ENCODE measurements around the gene ZNF573.
"Not testable (repeated sequence)": the region's sequence is repeated elsewhere in the genome, so short reads cannot be mapped to it uniquely, and the experiment has no call there.

ZNF573 gene

DNA sequence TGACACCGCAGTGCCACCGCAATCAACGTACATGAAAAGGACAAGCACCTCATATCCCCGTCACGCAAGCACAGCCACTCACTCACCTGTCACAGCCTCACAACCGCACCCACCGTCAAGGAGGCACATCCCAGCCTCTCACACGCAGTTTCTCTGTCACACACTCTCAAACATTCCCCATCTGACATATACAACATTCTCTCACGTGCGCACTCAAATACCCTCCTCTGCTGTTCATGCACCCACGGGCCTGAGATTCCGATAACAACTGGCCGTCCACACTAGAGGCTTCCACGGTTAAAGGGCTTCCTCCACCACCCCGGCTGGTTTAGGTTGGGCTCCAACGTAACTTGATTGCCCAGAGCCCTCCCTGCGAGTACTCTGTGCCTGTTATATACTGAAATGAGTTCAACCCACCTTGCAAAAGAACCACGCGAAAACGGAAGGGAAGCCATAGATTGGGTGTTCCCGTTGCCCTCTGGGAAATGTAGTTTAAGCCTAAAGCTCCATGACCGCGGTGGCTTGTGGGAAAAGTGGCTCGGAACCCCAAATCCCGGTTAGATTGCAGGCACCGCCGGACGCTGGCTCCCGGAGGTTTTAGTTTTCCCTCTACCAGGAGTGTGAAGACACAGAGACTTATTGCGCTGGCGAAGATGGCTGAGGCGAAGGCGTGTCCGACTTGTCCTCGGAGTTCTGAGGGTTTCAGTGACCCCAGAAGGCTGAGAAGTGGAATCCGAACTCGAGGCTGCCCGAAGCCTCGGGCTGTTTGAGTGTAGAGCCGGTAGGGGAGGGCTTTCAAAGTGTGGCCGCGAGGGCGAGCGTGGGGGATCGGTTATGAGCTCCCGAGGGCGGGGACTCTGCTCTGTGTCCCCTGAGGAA, at the start of gene ZNF573:
TSS of gene ZNF573 (minus strand) at position 460 of the 879 bp plus-strand sequence. CDS start 5,857 bp downstream, outside the sequence.
- peak; percentile 84 for DNase-seq (ENCODE audit: low spot score)

DNA sequence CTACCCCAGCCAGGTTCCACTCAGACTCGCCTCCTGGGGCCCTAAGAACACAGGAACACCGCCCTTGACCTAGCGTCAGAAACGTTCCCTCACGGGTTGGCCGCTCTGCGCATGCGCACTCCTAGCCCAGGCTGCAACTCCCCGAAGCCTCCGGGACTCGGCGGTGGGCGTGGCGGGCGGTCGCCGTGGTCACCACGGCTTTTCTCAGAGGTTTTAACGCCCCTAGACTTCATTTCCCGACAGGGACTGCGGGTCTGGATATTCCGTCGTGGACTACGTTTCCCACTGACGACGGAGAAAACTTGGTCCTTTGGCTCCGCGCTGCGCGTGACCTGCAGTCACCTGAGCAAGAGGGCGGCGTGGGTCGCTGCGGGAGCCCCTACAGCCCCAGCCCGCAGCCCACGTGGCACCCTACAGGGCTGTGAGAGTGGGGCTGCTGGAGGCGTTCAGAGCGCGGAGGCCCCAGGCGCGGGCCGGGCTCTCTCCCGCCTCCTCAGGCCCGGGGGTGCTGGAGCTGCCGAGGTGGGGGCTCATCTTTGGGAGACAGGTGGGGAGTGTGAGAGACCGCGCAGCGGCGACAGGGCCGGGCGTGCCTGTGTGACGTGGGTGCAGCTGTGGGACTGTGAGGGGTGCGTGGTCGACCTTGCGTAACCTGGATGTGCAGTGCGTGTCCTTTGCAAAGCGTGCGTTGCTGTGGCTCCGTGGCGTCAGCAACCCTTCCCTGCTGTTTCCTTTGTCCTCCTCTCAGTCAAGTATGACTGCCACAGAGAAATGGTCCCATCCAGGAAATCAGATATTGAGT, 38.0 kb upstream of the ZNF573 start:
- peak; percentile 22 for DNase-seq (ENCODE audit: low spot score)

DNA sequence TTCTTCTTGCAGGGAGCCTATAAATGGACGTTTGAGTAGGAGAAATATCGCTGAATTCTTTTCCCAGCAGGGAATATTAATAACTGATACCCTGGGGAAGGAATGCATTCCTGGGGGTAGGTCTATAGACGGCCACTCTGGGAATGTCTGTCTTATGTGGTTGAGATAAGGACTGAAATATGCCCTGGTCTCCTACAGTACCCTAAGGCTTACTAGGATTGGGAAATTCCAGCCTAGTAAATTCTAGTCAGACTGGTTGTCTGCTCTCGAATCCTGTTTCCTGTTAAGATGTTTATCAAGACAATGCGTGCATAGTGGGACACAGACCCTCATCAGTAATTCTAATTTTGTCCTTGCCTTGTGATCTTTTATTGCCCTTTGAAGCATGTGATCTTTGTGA, 36.2 kb upstream of the ZNF573 start:
- DNase-seq (ENCODE audit: low spot score) = not testable (repeated sequence)

DNA sequence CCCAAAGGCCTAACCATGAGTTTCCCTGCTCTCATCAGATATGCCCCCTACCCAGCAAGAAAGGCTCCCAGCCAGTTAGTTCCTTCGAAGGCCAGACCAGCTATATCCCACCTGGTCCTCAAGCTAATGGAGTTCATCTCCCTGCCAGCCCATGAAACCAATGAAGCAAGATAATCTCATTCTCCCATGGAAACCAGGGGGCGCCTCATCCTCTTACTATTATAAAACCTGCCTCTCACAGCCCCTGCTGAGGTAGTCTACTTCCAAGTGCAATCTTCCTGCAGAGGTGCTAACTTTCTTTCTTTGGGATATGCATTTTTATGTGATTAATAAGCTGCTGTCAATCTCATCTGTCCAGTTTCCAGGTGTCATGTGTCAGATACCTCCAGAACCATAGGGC, 34.0 kb upstream of the ZNF573 start:
- no peak for DNase-seq (ENCODE audit: low spot score)

DNA sequence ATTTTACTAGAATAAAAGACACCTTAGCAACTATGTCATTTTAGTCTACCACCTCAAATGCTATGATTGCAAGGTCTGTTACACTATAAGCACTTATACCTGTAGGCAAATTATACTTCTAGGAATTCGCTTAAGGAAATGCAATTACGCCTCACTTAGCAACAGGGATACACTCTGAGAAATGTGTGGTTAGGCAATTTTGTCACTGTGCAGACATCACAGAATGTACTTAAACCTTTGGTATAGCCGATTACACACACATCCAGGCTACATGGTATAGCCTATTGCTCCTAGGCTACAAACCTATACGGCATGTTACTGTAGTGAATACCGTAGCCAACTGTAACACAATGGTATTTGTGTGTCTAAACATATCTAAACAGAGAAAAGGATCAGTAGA, 30.0 kb upstream of the ZNF573 start:
- DNase-seq (ENCODE audit: low spot score) = no peak

DNA sequence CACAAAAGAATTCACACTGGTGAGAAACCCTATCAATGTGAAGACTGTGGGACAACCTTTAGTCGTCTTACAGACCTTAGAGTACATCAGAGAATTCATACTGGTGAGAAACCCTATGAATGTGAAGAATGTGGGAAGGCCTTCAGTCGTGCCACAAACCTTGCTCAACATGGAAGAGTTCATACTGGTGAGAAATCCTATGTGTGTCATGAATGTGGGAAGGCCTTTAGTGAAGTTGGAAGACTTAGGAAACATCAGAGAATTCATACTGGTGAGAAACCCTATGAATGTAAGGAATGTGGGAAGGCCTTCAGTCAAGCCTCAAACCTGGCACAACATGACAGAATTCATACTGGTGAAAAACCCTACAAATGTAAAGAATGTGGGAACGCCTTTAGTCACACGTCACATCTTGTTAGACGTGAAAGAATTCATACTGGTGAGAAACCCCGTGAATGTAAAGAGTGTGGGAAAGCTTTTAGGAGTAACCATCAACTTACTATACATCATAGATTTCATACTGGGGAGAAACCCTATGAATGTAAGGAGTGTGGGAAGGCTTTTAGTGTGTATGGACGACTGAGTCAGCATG, 24.0 kb upstream of the ZNF573 start:
- DNase-seq (ENCODE audit: low spot score) = no peak

DNA sequence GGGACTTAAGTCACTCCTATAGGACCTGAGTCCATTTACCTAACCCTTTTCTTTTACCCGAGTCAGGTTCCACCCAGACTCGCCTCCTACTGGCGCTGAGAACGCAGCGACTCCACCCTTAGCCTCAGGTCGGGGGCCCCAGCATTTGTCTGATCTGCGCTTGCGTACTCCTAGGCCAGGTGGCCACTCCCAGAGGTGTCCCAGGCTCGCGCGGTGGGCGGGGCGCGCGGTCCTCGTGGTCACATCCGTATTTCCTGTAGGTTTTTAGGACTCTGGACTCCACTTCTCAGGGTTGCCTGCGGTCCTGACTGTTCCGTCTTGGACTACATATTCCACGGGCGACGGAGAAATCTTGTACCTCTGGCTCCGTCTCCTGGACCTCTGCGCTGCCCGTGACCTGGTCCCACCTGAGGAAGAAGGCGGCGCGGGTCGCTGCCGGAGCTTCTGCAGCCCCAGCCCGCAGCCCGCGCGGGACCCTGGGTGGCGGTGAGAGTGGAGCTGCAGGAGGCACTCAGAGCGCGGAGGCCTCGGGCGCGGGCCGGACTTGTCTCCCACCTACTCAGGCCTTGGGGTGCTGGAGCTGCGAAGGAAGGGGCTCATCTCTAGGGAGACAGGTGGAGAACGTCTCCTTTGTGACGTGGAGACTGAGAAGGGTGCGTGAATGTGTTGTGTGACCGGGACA, 11.0 kb upstream of the ZNF573 start:
- DNase-seq (ENCODE audit: low spot score) = no peak

DNA sequence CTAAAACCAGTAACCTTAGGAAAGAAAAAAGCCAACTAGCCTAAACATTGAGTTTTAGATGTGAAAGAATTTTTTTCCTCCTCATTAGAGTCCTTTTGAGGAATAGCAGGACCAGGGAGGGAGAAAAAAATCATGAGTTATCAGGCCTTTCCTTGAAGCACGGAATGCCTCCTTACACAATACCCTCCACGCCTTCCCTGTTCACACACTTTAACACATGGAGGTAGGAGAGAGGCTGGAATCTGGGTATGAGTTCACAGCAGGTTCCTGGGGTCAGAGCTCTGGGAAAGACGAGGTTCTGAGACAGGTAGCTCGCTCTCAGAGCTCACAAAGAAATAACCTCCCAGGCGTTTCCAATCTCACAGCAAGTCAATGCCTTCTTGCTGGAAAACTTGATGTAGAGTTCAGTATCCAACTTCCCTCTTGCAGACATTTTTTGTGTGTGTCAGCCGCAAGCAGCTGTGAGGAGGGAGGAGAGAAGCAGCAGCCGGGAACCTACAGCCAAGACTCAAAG, 716 bp downstream of the ZNF573 start:
- no peak for DNase-seq (ENCODE audit: low spot score)

DNA sequence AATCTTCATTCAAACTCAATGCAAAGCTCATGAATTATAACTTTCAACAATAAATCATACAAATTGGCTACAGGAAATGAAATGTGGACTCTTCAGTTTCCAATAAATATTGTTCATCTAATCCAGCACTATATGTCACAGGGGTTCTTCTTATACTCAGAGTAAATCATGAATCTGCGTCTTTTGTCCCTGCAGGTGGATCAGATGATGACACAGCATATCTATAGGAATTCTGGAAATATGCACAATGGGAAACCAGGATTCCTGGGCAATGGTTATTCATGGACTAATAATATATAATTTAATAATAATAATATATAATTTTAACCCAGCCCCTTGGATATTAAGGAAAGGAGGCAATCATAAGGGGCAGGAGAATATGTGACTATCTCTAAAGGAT, 8.4 kb downstream of the ZNF573 start:
- DNase-seq (ENCODE audit: low spot score) = no peak

DNA sequence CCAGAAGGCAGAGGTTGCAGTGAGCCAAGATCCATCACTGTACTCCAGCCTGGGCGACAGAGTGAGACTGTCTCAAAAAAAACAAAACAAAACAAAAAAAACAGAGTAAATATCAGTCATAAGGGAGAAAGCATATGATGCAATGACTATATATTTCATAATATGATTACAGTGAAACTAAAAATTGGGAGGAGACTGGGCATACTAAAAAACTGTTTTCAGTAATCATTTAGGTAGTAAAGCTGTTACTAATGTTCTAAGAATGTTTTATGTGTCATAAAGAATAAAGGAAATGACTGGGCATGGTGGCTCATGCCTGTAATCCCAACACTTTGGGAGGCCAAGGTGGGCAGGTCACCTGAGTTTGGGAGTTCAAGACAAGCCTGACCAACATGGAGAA, 15.9 kb downstream of the ZNF573 start:
- no peak for DNase-seq (ENCODE audit: low spot score)

DNA sequence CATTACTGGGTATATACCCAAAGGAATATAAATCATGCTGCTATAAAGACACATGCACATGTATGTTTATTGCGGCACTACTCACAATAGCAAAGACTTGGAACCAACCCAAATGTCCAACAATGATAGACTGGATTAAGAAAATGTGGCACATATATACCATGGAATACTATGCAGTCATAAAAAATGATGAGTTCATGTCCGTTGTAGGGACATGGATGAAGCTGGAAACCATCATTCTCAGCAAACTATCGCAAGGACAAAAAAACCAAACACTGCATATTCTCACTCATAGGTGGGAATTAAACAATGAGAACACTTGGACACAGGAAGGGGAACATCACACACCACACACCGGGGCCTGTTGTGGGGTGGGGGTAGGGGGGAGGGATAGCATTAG, 21.7 kb downstream of the ZNF573 start:
- not testable (repeated sequence) for DNase-seq (ENCODE audit: low spot score)

DNA sequence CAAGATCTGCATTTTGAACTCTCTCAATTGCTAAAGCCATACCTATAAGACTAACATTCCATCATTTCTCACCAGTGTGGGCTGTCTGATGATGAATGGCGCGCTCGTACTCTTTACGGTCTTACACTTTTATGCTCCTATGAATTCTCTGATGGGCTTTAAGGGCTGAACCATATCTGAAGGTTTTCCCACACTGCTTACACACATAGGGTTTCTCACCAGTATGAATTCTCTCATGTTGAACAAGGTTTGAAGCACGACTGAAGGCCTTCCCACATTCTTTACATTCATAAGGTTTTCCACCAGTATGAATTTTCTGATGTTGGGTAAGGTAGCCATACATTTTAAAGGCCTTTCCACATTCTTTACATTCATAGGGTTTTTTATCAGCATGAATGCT, 41.0 kb downstream of the ZNF573 start:
- DNase-seq (ENCODE audit: low spot score) = no peak

DNA sequence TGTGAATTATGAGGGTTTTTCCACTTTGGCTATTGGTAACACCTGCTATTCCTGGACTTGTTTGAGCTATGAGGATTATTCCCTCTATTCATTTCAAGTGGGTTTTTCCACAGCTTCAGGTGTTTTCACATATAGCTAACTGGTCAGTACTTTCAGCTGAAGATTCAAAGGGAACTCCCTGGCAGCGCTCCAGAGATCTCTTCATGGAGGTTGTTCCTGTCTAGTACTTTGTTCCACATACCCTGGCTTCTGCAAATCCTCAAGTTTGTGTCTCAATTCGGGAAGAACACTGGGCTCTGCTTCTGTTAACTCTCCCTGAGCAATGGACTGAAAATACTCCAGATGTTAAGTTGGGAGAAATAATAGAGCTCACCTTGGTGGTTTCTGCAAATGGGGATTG, 54.2 kb downstream of the ZNF573 start:
- DNase-seq (ENCODE audit: low spot score) = no peak

DNA sequence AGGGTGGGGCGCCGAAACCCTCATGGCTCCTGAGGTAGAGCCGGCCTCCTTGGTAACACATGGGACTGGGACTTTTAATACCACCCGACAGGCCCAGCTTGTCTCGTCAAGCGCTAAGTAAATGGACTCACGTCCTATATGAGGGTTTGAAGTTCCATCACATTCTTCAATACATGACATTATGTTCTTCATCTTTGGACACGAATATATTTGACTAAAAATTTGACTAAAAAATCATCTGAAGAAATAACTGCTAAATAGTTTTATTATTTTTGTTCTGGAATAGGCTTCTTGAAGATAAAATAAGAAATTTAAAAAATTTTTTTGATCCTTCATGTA, 59.5 kb downstream of the ZNF573 start:
- DNase-seq (ENCODE audit: low spot score) = no peak

DNA sequence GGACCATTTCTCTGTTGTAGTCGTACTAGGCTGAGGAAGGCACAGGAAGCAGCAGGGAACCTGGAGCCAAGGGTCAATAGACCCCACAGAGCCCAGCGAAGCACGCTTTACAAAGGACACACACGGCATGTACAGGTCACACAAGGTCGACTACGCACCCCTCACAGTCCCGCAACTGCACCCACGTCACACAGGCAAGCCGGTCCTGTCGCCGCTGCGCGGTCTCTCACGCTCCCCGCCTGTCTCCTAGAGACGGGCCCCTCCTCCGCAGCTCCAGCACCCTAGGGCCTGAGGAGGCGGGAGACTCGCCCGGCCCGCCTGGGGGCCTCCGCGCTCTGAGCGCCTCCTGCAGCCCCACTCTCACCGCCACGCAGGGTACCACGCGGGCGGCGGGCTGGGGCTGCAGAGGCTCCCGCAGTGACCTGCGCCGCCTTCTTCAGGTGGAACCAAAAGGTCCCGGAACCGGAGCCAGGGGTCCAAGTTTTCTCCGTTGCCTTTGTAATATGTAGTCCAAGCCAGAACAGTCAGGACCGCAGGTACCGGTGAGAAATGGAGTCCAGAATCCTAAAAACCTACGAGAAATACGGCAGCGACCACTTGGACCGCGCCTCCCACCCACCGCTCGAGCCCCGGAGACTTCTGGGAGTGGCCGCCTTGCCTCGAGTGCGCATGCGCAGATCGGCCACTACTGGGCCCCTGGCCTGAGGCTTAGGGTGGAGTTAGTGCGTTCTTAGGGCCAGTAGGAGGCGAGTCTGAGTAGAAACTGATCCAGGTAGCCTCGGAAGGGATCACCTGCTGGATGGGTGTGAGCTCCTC, 60.1 kb downstream of the ZNF573 start, which contains the start of gene ZNF607:
TSS of gene ZNF607 (minus strand) at position 651 of the 816 bp plus-strand sequence. CDS start 8,143 bp downstream, outside the sequence.
- peak; percentile 86 for DNase-seq (ENCODE audit: low spot score)

DNA sequence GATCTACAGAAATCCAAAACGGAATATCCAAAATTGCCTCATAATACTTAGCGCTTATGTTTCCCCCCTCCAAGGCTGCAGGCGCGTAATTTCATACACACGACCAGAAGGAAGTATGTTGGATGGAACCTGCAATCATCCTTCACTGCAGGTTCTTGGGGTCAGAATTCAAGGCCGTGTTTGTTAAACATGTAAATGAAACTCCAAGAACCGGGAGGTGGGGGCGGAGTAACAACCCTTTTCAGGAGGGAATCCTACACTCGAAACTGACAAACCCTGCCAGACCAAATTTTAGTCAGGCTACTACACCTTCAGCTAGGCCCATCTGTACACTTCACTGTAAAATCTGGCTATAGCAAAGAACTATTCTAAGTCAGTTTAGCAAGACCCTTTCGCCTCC, 61.1 kb downstream of the ZNF573 start:
- no peak for DNase-seq (ENCODE audit: low spot score)

DNA sequence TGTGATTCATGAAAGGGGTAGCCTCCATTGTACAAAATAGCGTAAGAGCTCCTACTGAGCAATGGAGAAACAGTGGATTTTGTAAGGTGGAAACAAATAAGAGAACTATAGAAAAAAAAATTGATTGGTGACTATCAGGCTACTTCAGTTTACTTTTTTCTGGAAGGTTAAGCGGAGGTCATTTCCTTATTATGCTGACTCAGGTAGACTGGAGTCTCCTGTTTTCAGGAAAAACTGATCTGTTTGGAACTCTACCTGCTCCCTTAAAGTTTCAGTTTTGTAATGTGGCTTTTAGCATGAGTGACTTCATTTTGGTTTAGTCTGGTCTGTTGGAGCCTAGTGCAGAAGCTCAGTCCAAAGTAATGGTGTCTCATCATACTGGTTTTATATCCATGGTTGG, 63.2 kb downstream of the ZNF573 start:
- DNase-seq (ENCODE audit: low spot score) = no peak

DNA sequence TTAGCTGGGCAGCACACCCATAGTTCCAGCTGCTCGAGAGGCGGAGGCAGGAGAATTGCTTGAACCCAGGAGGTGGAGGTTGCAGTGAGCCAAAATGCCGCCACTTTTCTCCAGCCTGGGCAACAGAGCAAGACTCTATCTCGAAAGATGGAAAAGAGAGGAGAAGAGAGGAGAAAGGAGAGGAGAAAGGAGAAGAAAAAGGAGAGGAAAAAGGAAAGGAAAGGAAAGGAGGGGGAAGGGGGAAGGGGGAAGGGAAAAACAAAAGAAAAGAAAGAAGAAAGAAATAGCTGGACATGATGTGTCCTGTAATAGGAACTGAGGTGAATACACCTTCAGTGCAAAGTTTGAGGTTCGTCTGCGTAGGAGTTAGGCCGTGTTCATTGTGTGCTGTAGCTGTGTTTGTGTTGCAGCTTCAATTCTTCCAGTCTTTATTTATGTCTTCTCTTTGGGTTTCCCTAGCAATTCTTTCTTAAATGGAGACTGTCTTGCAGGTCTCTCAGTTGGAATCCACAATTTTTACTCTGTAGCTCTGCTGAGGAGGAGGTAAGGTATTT, 73.3 kb downstream of the ZNF573 start:
- no peak for DNase-seq (ENCODE audit: low spot score)

DNA sequence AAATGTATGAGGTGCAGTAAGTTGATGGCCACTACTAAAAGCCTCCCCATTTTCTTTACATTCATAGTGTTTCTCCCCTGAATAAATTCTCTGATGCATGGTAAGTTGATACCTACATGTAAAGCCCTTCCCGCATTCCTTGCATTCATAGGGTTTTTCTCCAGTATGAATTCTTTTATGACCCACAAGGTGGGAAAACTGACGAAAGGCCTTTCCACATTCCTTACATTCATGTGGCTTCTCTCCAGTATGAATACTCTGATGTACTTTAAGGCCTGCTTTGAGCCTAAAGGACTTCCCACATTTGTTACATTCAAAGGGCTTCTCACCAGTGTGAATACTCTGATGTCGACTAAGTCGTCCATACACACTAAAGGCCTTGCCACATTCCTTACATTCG, 80.3 kb downstream of the ZNF573 start:
- no peak for DNase-seq (ENCODE audit: low spot score)

DNA sequence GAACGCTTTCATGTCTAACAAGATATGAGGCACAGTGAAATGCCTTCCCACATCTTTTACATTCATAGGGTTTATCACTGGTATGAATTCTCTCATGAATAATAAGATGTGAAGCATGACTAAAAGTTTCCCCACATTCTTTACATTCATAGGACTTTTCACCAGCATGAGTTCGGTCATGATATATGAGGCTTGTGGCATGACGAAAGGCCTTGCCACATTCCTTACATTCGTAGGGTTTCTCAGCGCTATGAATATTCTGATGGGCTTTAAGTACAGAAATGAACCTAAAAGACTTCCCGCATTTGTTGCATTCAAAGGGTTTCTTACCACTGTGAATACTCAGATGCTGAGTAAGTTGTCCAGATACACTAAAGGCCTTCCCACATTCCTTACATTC, 81.2 kb downstream of the ZNF573 start:
- DNase-seq (ENCODE audit: low spot score) = no peak
